Testis (tissue), 3 donors: ENCODE results near the gene ABHD17A. TPM values are rescaled to one million over a fixed set of nuclear protein-coding genes. Genes with fewer than 3 reads are reported as not detected.

Experiments used
- DNase-seq: peaks from one replicate; pipeline ENCODE4 v3.0.0-alpha.2; 2019
- H3K27ac ChIP-seq, 2 donors: fragments of 200-600 bp; sonication (generic); one replicate each; pipeline ENCODE4 v1.5.1; 2019
- H3K27me3 ChIP-seq: fragments of 200-600 bp; sonication (generic); one replicate; pipeline ENCODE4 v1.5.1; 2019
- H3K36me3 ChIP-seq: fragments of 200-600 bp; sonication (generic); one replicate; pipeline ENCODE4 v1.5.1; 2017; ENCODE audit warnings: low read depth; ENCODE audit errors: missing control alignments
- H3K4me1 ChIP-seq: fragments of 200-600 bp; sonication (generic); one replicate; pipeline ENCODE4 v1.5.1; 2019
- H3K4me3 ChIP-seq, 2 donors: fragments of 200-600 bp; sonication (generic); one replicate each; pipeline ENCODE4 v1.5.1; 2017 to 2019
- H3K9me3 ChIP-seq: fragments of 200-600 bp; sonication (generic); one replicate; pipeline ENCODE4 v1.5.1; 2017
- POLR2A ChIP-seq: fragments of 450-650 bp; IDR thresholded peaks from one replicate; pipeline ENCODE4 v1.6.1; 2017; ENCODE audit warnings: antibody characterized with exemption, mild to moderate bottlenecking, moderate library complexity
- WGBS, 2 donors: methylation state at CpG; one replicate each; pipeline ENCODE4 v1.1.5; 2018; 5-methylcytosine and 5-hydroxymethylcytosine counted together
- intact Hi-C: fragments of 100-400 bp; cut with DNase I; formaldehyde crosslinking; loops from one replicate; pipeline ENCODE4 v1.15.1; 2023; ENCODE audit warnings: low total_unique reads
- polyA plus RNA-seq: library from polyadenylated mRNA; stranded (reverse); fragments of 350-450 nt; fragmentation: Illumina TruSeq; extraction: RNeasy Lipid Tissue Mini Kit (QIAGEN cat#74804); gene quantifications from one replicate; pipeline ENCODE4 v1.2.3, GENCODE V29; 2014; ENCODE audit warnings: low read depth, low replicate concordance; ENCODE audit not compliant: insufficient read depth
- total RNA-seq, 2 donors: library from RNA; depleted of rRNA; stranded (reverse); fragments of >200 nt; gene quantifications; one replicate each; pipeline ENCODE4 v1.2.3, GENCODE V29; 2016
- TF ChIP-seq, protein P1 (sequence below), 3 experiments: fragments of 450-650 bp in 2 of 3; fragments of 200-600 bp in 1 of 3; sonication (generic) in 1 of 3; IDR thresholded peaks; one replicate each; pipeline ENCODE4 v1.5.1; 2016 to 2019; ENCODE audit warnings: antibody characterized with exemption in 3 of 3, mild to moderate bottlenecking in 2 of 3, moderate library complexity in 1 of 3

The ABHD17A gene
- total and polyA plus RNA-seq, 3 donors from 2014 or later, result 51.1 to 140 (median 127) TPM

DNA sequence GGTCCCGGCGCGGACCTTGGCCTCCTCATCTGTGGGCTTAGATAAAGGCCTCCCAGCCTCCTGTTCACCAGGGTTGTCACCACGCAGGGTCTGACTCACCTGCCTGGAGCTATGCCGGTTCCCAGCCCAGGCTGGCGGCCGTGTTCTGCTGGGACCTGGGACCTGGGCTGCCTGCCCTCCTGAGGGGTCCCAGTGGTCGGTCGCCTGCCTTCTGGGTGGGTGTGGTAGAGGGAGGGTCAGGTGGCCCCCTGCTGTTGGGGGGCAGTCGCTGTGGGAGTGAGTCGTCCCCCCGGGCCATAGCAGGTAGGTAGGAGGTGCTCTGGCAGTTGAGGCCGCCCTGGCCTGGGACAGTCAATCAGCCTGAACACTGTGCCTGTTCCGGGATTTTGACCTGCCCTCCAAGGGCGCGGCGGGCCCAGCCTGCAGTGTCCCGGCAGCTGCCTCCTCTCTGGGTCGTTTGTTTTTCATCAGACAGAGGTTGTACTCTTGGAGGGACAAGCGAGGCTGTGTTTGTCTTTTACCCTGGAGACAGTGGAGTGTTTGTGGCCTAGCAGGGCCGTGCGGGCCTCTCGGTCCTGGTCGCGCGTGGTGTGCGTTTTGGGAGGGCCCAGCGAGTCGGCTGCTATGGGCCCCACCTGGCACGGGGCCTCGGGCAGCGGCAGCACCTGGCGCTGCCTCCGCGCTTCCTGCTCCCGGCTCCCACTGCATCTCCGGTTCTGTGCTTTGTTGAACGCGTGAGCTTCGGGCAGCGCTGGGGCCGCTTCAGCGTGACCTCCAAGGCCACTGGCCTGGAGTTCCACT lies 22.5 kb upstream of the ABHD17A start:
- DNase-seq, result no peak
- WGBS, 2 donors, result 53 to 78% methylated on average over 14 to 42 of the region's 43 CpGs
- Histone ChIP-seq H3K4me3 (no peak overlapping the region), H3K4me1 (peaks cover 19% of the 10 kb centered on the region), H3K9me3 (no peaks in the 10 kb centered on the region), H3K36me3 (no peaks in the 10 kb centered on the region), H3K27ac (peak overlapping the region; percentile 54 to 63), H3K27me3 (no peaks in the 10 kb centered on the region)
- intact Hi-C loops, result no loop called here
- TF ChIP-seq, protein P1, sequence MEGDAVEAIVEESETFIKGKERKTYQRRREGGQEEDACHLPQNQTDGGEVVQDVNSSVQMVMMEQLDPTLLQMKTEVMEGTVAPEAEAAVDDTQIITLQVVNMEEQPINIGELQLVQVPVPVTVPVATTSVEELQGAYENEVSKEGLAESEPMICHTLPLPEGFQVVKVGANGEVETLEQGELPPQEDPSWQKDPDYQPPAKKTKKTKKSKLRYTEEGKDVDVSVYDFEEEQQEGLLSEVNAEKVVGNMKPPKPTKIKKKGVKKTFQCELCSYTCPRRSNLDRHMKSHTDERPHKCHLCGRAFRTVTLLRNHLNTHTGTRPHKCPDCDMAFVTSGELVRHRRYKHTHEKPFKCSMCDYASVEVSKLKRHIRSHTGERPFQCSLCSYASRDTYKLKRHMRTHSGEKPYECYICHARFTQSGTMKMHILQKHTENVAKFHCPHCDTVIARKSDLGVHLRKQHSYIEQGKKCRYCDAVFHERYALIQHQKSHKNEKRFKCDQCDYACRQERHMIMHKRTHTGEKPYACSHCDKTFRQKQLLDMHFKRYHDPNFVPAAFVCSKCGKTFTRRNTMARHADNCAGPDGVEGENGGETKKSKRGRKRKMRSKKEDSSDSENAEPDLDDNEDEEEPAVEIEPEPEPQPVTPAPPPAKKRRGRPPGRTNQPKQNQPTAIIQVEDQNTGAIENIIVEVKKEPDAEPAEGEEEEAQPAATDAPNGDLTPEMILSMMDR (IDR thresholded peaks at IDR 0.05), result no peak
- no peak for TF ChIP-seq POLR2A

DNA sequence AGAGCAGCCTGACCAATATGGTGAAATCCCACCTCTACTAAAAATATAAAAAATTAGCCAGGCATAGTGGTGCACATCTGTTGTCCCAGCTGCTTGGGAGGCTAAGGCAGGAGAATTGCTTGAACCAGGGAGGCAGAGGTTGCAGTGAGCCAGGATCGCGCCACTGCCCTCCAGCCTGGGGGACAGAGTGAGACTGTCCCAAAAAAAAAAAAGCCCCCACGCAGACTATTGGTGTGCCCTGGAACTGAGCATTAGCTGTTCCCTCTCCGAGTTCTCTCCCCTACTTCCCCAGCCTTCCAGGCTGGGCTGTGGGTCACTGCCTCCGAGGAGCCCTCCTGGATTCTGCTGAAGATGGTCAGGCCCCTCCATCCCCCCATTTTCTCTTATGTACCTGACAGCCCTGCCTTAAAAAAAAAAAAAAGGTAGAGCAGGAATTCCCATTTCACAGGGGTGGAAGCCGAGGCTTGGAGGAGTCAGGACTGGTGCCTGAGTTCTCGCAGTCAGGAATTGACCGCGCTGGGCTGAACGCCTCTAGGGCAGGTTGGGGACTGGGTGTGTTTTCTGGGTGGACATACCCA lies 21.8 kb upstream of the ABHD17A start:
- no peaks in the 10 kb centered on the region for H3K36me3 ChIP-seq
- no peak for DNase-seq
- WGBS, 2 donors, result 86 to 89% methylated on average over 10 of the region's 10 CpGs
- H3K4me3 ChIP-seq, result no peak overlapping the region
- no peak for TF ChIP-seq POLR2A
- TF ChIP-seq, protein P1 (IDR thresholded peaks at IDR 0.05), result no peak
- H3K27ac ChIP-seq, result peak overlapping the region in 1 of 2 donors; percentile 54
- H3K27me3 ChIP-seq, result no peaks in the 10 kb centered on the region
- no peaks in the 10 kb centered on the region for H3K9me3 ChIP-seq
- intact Hi-C loops, result no loop called here
- H3K4me1 ChIP-seq, result peaks cover 20% of the 10 kb centered on the region

DNA sequence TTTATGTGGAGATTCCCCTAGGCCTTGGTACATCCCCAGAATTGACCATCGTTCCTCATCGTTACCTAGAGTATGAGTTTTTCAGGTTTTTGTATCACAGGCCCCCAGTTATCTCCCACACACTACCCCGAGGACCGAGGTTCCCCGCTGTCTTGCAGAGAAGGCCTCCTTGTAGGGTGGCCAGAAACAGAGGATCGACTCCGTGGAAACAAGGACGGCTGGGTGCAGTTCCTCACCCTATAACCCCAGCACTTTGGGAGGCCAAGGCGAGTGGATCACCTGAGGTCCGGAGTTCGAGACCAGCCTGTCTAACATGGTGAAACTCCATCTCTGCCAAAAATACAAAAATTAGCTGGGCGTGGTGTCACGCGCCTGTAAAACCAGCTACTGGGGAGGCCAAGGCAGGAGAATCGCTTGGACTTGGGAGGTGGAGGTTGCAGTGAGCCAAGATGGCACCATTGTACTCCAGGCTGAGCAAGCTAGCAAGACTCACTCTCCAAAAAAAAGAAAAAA lies 20.6 kb upstream of the ABHD17A start:
- Histone ChIP-seq H3K4me1 (peaks cover 20% of the 10 kb centered on the region), H3K27me3 (no peaks in the 10 kb centered on the region), H3K9me3 (no peaks in the 10 kb centered on the region), H3K36me3 (no peaks in the 10 kb centered on the region), H3K27ac (peak overlapping the region; percentile 47 to 92), H3K4me3 (peak overlapping the region; percentile 64 to 79)
- intact Hi-C loops, result no loop called here
- WGBS, 2 donors, result 57 to 60% methylated on average over 15 of the region's 15 CpGs
- TF ChIP-seq, protein P1 (IDR thresholded peaks at IDR 0.05), result no peak
- TF ChIP-seq POLR2A, result no peak
- DNase-seq, result no peak

DNA sequence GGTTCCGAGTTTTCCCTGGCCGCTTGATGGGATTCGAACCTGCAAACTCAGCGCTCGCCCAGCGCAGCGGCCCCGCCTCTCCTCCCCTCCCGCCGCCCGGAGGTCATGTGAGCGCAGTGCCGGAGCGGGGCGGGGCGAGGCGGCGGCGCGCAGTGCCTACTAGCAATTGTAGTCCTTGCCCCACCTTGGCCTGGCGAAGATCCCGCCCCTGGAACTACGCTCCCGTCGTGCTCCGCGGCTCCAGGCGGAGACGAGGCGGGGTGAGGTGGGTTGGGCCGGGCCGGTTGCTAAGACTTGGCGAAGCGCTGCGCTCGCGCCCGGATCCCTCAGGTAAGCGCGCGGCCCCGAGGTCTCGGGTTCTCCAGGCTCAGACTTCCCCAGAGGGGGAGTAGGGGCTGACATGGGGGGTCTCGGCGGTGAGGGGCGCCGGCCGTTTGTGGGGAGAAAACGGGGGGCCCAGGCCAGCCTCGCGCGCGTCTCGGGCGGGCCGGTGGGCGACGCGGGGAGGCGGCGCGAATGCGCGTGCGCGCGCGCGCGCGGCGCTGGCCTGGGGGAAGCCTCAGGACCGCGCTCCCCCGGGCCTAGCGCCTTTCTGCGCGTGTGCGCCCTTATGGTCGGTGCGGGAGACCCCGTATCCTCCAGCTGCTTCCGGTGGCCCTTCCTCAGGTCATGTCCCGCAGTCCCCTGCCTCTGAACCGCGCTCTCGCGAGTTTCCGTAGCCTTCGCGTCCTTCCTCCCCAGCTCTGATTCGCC lies 20.0 kb upstream of the ABHD17A start, which contains the start of the genes ADAT3 and SCAMP4:
TSS of gene ADAT3 (plus strand) at position 290 of the 753 bp plus-strand sequence. CDS start 6,649 bp downstream, outside the sequence.
TSS of gene SCAMP4 (plus strand) at position 290 of the 753 bp plus-strand sequence. CDS start 9,621 bp downstream, outside the sequence.
- peak within 1 kb of the TSS; percentile 69 to 92 for H3K27ac ChIP-seq
- H3K9me3 ChIP-seq, result no peaks in the 10 kb centered on the region
- peak; percentile 99 for DNase-seq
- no peaks in the 10 kb centered on the region for H3K27me3 ChIP-seq
- no peaks in the 10 kb centered on the region for H3K36me3 ChIP-seq
- H3K4me3 ChIP-seq, result peak within 1 kb of the TSS; percentile 64 to 79
- H3K4me1 ChIP-seq, result peaks cover 20% of the 10 kb centered on the region
- TF ChIP-seq POLR2A, result peak; percentile 31
- TF ChIP-seq, protein P1 (IDR thresholded peaks at IDR 0.05), result peak in 1 of 3 experiments; percentile 10
- intact Hi-C loops, result no loop called here
- 0 to 1% methylated on average over 17 to 54 of the region's 92 CpGs for WGBS, 2 donors
